Stomach (tissue), 4 donors: ENCODE data around the gene BAZ2A.

Experiments
- EP300 ChIP-seq: sonication (generic); formaldehyde crosslinking; IDR thresholded peaks from one replicate; pipeline ENCODE4 v1.6.1; 2017; ENCODE audit warnings: antibody characterized with exemption
- POLR2AphosphoS5 ChIP-seq, 3 donors: sonication (generic); formaldehyde crosslinking; IDR thresholded peaks; one replicate each; pipeline ENCODE4 v1.6.1; 2016; ENCODE audit warnings: antibody characterized with exemption in 3 of 3
- TF ChIP-seq, protein P1 (sequence below), 7 experiments: fragments of 450-650 bp in 4 of 7; fragments of 200-600 bp in 3 of 7; sonication (generic) in 3 of 7; IDR thresholded peaks; one replicate each; pipeline ENCODE4 v1.5.1; 2016 to 2019; ENCODE audit warnings: antibody characterized with exemption in 7 of 7, control low read depth in 2 of 7, mild to moderate bottlenecking in 1 of 7

DNA sequence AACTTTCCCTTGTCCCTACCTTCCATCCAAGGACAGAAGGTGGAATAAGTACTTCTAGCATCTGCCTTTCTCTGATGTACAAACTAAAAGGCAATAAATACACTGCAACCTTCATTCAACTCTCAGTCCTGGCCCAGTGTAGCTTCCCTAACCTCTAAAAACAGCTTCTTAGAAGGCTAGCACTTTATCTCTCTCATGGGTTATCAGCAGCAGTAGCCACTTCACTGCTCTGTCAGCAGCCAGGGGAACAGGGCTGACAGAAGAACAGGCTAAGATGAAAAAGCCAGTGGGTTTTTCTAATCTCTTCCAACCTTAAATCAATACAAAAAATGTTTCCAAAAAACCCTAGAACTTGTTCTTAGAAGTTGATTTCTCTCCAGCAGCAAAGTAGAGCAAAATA lies 13.2 kb downstream of the BAZ2A start:
- TF ChIP-seq POLR2AphosphoS5 (IDR thresholded peaks at IDR 0.05) (no peak), EP300 (no peak)
- TF ChIP-seq, protein P1, sequence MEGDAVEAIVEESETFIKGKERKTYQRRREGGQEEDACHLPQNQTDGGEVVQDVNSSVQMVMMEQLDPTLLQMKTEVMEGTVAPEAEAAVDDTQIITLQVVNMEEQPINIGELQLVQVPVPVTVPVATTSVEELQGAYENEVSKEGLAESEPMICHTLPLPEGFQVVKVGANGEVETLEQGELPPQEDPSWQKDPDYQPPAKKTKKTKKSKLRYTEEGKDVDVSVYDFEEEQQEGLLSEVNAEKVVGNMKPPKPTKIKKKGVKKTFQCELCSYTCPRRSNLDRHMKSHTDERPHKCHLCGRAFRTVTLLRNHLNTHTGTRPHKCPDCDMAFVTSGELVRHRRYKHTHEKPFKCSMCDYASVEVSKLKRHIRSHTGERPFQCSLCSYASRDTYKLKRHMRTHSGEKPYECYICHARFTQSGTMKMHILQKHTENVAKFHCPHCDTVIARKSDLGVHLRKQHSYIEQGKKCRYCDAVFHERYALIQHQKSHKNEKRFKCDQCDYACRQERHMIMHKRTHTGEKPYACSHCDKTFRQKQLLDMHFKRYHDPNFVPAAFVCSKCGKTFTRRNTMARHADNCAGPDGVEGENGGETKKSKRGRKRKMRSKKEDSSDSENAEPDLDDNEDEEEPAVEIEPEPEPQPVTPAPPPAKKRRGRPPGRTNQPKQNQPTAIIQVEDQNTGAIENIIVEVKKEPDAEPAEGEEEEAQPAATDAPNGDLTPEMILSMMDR (IDR thresholded peaks at IDR 0.05): no peak
